B cell (primary cell): ENCODE measurements around the gene DIS3L2. TPM values are rescaled to one million over a fixed set of nuclear protein-coding genes. Genes with fewer than 3 reads are reported as not detected.

Source experiments
- ATAC-seq: fragments of 200-7000 bp; cut with Tn5 transposase; one replicate; pipeline ENCODE4 v1.10.0; 2021; ENCODE audit warnings: low read depth, mild to moderate bottlenecking, moderate number of reproducible peaks, moderate library complexity
- CTCF ChIA-PET: fragments of 350-600 bp; sonication (Branson Sonifier 250); formaldehyde crosslinking; loops from one replicate; lab custom pipeline; 2021; ENCODE audit warnings: antibody characterized with exemption, inconsistent platforms; lab: Charles Lee
- POLR2A ChIA-PET: fragments of 350-600 bp; sonication (Branson Sonifier 250); formaldehyde crosslinking; loops from one replicate; lab custom pipeline; 2021; ENCODE audit warnings: antibody characterized with exemption; lab: Charles Lee
- DNase-seq: peaks from one replicate; pipeline ENCODE4 v3.0.0; 2013
- H2AFZ ChIP-seq: 2 replicates; pipeline ENCODE4 v1.6.1; 2012; ENCODE audit warnings: mild to moderate bottlenecking, low read depth, low read length; ENCODE audit not compliant: insufficient read depth, poor library complexity, severe bottlenecking
- H3K27ac ChIP-seq, 2 donors: 1 replicate in 1 of 2; 2 replicates in 1 of 2; pipeline ENCODE4 v1.5.1; 2012 to 2013; ENCODE audit warnings: low read length in 2 of 2, mild to moderate bottlenecking in 2 of 2, moderate library complexity in 1 of 2
- H3K27me3 ChIP-seq, 4 experiments: fragments of 200-600 bp in 1 of 4; sonication (generic) in 1 of 4; replicated peaks in 1 of 4; 1 replicate in 2 of 4; 2 replicates in 2 of 4; pipeline versions ENCODE4 v1.6.1 to v1.7.0; 2013 to 2016; ENCODE audit warnings: low read length in 3 of 4, mild to moderate bottlenecking in 2 of 4, mixed read lengths in 1 of 4, moderate library complexity in 1 of 4; ENCODE audit not compliant: insufficient read depth in 4 of 4, control insufficient read depth in 3 of 4; ENCODE audit errors: control extremely low read depth in 1 of 4
- H3K36me3 ChIP-seq, 2 experiments: replicated peaks in 1 of 2; 1 replicate in 1 of 2; 2 replicates in 1 of 2; pipeline versions ENCODE4 v1.6.1 to v1.7.1; 2013; ENCODE audit warnings: low read length in 1 of 2; ENCODE audit not compliant: insufficient read depth in 2 of 2, control insufficient read depth in 1 of 2; ENCODE audit errors: control extremely low read depth in 1 of 2, extremely low read depth in 1 of 2
- H3K4me1 ChIP-seq, 2 donors: fragments of 200-600 bp in 1 of 2; sonication (generic) in 1 of 2; 1 replicate in 1 of 2; 2 replicates in 1 of 2; pipeline versions ENCODE4 v1.5.1 to v1.6.1; 2013 to 2017; ENCODE audit warnings: low read length in 2 of 2; ENCODE audit not compliant: control insufficient read depth in 2 of 2, insufficient read depth in 2 of 2
- H3K4me2 ChIP-seq: replicated peaks from 2 replicates; pipeline ENCODE3; 2012; ENCODE audit warnings: mild to moderate bottlenecking, low read depth, low read length; ENCODE audit not compliant: poor library complexity, severe bottlenecking
- H3K4me3 ChIP-seq, 5 experiments: fragments of 200-600 bp in 1 of 5; sonication (generic) in 1 of 5; 1 replicate in 3 of 5; 2 replicates in 2 of 5; pipeline versions ENCODE4 v1.5.1 to v1.7.0; 2011 to 2016; ENCODE audit warnings: low read length in 4 of 5, mild to moderate bottlenecking in 4 of 5, low read depth in 2 of 5, control low read depth in 1 of 5, moderate library complexity in 1 of 5; ENCODE audit not compliant: insufficient read depth in 1 of 5; ENCODE audit errors: control extremely low read depth in 1 of 5, extremely low read depth in 1 of 5
- H3K79me2 ChIP-seq: fragments of 200-600 bp; sonication (generic); one replicate; pipeline ENCODE4 v1.6.0; 2016; ENCODE audit warnings: low read length; ENCODE audit not compliant: control insufficient read depth, insufficient read depth
- H3K9ac ChIP-seq: fragments of 200-600 bp; sonication (generic); 2 replicates; pipeline ENCODE4 v1.6.1; 2017; ENCODE audit warnings: mild to moderate bottlenecking, low read length, moderate library complexity
- H3K9me3 ChIP-seq, 3 donors: one replicate each; pipeline versions ENCODE4 v1.6.1 to v1.7.1; 2013; ENCODE audit warnings: low read length in 2 of 3; ENCODE audit not compliant: control insufficient read depth in 2 of 3, insufficient read depth in 1 of 3; ENCODE audit errors: control extremely low read depth in 1 of 3
- H4K20me1 ChIP-seq: 2 replicates; pipeline ENCODE4 v1.6.0; 2012; ENCODE audit warnings: mild to moderate bottlenecking, low read length; ENCODE audit not compliant: insufficient read depth, control insufficient read depth, poor library complexity, severe bottlenecking
- H3K27ac Mint-ChIP-seq: one replicate; pipeline ENCODE4 v1.8.0; 2021; ENCODE audit warnings: mixed read lengths
- H3K27me3 Mint-ChIP-seq: one replicate; pipeline ENCODE4 v1.8.0; 2021; ENCODE audit warnings: mixed read lengths
- H3K4me1 Mint-ChIP-seq: one replicate; pipeline ENCODE4 v1.8.0; 2021; ENCODE audit warnings: mixed read lengths
- H3K4me3 Mint-ChIP-seq: one replicate; pipeline ENCODE4 v1.8.0; 2021; ENCODE audit warnings: mixed read lengths
- H3K9me3 Mint-ChIP-seq: one replicate; pipeline ENCODE4 v1.8.0; 2022; ENCODE audit warnings: mixed read lengths; ENCODE audit not compliant: insufficient read depth
- EZH2 ChIP-seq: IDR thresholded peaks from 2 replicates; pipeline ENCODE4 v1.6.1; 2012; ENCODE audit warnings: borderline replicate concordance, low read depth, mild to moderate bottlenecking, moderate library complexity, low read length; ENCODE audit not compliant: insufficient read depth, poor library complexity, severe bottlenecking
- WGBS: methylation state at CpG from one replicate; pipeline ENCODE4 v1.1.5; 2013; ENCODE audit warnings: missing lambda C conversion rate; ENCODE audit not compliant: insufficient coverage; 5-methylcytosine and 5-hydroxymethylcytosine counted together
- intact Hi-C: fragments of 100-400 bp; cut with micrococcal nuclease; formaldehyde crosslinking; loops from one replicate; pipeline ENCODE4 v1.10.0; 2022
- polyA plus RNA-seq: library from polyadenylated mRNA; depleted of rRNA; stranded (reverse); fragments of >200 nt; gene quantifications from 2 replicates; pipeline ENCODE4 v1.2.3, GENCODE V29; 2012
- total RNA-seq, 2 donors: library from RNA; stranded (reverse); fragments of 120-200 nt in 1 of 2; gene quantifications; 1 replicate in 1 of 2; 2 replicates in 1 of 2; pipeline versions ENCODE4 v1.2.3 to v1.2.4, GENCODE V29; 2013 to 2022
- TF ChIP-seq, protein P1 (sequence below): fragments of 200-600 bp; IDR thresholded peaks from one replicate; pipeline ENCODE4 v1.8.0; 2022; ENCODE audit warnings: antibody characterized with exemption, mild to moderate bottlenecking

DIS3L2 gene
- total and polyA plus RNA-seq, 2 donors (not counting 1 experiment from before 2014, with no cell fraction given), result 34.5 to 70.1 TPM

DNA sequence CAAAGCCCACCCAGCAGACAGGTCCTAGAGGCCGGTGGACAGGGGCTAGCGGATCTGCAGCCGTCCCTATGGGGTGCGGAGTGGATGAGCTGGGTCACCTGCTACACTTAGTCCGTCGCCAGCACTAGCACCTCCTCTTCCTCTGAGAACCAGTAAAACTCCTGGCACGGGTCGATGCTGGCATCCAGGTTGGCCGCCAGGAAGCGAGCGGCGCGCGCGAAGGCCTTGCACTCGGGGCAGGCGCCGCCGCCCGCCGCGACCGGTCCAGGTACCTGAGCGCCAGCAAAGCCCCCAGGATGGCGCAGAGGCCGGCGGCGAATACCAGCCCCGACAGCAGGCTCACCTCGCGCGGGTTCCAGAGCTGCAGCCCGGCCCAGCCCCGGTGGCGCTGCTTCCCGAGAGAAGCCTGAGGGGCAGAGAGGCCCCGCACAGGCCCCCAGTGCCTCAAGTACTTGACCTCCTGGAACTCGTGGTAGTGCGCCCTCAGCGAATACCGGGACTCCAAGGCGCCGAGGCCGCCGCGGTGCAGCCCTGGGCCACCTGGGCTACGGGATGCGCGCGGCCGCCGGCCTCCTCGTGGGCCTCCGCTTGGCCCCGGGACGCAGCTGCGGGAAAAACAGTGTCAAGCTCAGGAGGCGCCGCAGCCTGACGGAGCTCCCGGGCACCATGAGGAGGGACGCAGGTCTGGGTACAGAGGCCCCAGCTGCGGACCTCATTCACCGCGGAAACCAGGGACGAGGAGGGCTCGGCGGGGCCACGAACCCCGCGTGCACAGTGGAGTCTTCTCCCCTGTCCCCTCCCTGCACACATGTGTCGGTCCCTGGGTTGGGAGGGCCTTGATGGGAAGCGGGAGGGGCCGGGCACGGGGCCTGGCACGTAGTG is 389.5 kb downstream of the DIS3L2 start:
- Mint-ChIP-seq H3K27ac (no peak overlapping the region), H3K4me3 (no peak overlapping the region), H3K9me3 (peaks cover 3% of the 10 kb centered on the region), H3K27me3 (peaks cover 20% of the 10 kb centered on the region), H3K4me1 (no peaks in the 10 kb centered on the region)
- no peak overlapping the region for H3K4me2 ChIP-seq
- POLR2A ChIA-PET, result no interaction called here
- CTCF ChIA-PET, result no interaction called here
- H2AFZ ChIP-seq, result no peak overlapping the region
- intact Hi-C loops, result no loop called here
- no peak overlapping the region for H3K27ac ChIP-seq
- no peak for DNase-seq
- no peaks in the 10 kb centered on the region for H4K20me1 ChIP-seq
- no peak for ATAC-seq
- no peak overlapping the region for H3K4me3 ChIP-seq
- TF ChIP-seq, protein P1, sequence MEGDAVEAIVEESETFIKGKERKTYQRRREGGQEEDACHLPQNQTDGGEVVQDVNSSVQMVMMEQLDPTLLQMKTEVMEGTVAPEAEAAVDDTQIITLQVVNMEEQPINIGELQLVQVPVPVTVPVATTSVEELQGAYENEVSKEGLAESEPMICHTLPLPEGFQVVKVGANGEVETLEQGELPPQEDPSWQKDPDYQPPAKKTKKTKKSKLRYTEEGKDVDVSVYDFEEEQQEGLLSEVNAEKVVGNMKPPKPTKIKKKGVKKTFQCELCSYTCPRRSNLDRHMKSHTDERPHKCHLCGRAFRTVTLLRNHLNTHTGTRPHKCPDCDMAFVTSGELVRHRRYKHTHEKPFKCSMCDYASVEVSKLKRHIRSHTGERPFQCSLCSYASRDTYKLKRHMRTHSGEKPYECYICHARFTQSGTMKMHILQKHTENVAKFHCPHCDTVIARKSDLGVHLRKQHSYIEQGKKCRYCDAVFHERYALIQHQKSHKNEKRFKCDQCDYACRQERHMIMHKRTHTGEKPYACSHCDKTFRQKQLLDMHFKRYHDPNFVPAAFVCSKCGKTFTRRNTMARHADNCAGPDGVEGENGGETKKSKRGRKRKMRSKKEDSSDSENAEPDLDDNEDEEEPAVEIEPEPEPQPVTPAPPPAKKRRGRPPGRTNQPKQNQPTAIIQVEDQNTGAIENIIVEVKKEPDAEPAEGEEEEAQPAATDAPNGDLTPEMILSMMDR, result no peak
- TF ChIP-seq EZH2, result no peak
- 18% methylated on average over 68 of the region's 76 CpGs for WGBS
- H3K4me1 ChIP-seq, result peaks cover 0 to 8% of the 10 kb centered on the region in 2 donors
- no peak overlapping the region for H3K9ac ChIP-seq
- no peaks in the 10 kb centered on the region for H3K36me3 ChIP-seq
- H3K9me3 ChIP-seq, result peaks cover 0 to 32% (median 0%) of the 10 kb centered on the region in 3 donors
- H3K27me3 ChIP-seq, result peaks cover 0 to 53% (median 17%) of the 10 kb centered on the region in 4 experiments
- H3K79me2 ChIP-seq, result no peaks in the 10 kb centered on the region
